ENCODE measurements around the gene DYNLL2. TPM values are rescaled to one million over a fixed set of nuclear protein-coding genes. Genes with fewer than 3 reads are reported as not detected.

DYNLL2 gene
- polyA plus RNA-seq, 1 donor (not counting 4 experiments of a cell fraction or from before 2014, with no cell fraction given) = 21.5 TPM

DNA sequence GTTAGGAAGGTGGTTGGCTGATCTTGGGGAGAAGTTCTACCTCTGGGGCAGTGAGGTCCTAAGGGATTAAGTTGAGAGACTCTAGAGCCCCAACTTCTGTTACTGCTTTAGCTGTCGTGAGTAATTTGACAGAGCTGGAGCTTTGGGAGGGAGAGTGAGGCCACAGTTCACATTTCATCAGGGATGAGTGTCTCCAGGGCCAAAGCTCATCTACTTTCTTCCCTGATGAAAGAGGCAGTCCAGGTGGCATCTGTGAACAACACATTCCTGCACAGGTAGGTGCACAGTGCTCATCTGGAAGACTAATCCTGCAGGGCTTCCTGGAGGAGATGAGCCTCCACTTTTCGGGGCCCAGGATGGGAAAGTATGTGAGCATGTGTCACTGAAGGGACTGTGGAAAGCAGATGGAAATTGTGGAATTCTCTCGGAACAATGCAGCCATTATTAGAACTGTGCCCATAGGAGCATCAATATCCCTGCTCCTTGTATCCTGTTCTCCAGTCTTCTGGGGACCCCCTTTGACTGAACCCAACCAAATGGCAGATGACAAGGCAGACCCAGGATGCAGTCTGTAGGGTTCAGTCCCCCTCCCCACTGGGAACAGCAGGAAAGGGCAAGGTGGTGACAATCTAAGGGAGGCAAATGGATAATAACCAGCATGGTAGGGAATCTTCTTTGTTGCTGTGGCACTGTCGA is 9.0 kb downstream of the DYNLL2 start:
- Histone ChIP-seq H3K9me1 (ENCODE audit: control insufficient read depth, extremely low read depth, insufficient read depth, low read length) (peaks cover 3% of the 10 kb centered on the region), H3K79me2 (ENCODE audit: control insufficient read depth, insufficient read depth, low read length) (peaks cover 29% of the 10 kb centered on the region), H3K9me3 (ENCODE audit: control insufficient read depth, low read depth, low read length) (no peaks in the 10 kb centered on the region), H3K27ac (ENCODE audit: control insufficient read depth, insufficient read depth, low read length) (no peak overlapping the region), H3K4me2 (ENCODE audit: control insufficient read depth, extremely low read depth, insufficient read depth, low read depth, low read length) (no peak overlapping the region), H4K20me1 (ENCODE audit: control insufficient read depth, extremely low read depth, insufficient read depth, low read length) (peaks cover 3% of the 10 kb centered on the region), H2AFZ (ENCODE audit: control insufficient read depth, low read length) (no peak overlapping the region), H3K9ac (ENCODE audit: control insufficient read depth, extremely low read depth, insufficient read depth, low read length) (no peak overlapping the region), H3K4me1 (ENCODE audit: control insufficient read depth, extremely low read depth, insufficient read depth, low read length) (peaks cover 9% of the 10 kb centered on the region), H3K4me3 (ENCODE audit: control insufficient read depth in 2 of 3, extremely low read depth in 1 of 3, insufficient read depth in 2 of 3, low read depth in 1 of 3, low read length in 3 of 3) (no peak overlapping the region), H3K27me3 (ENCODE audit: control insufficient read depth, extremely low read depth, insufficient read depth, low read length) (no peaks in the 10 kb centered on the region), H3K36me3 (ENCODE audit: control insufficient read depth in 2 of 2, extremely low read depth in 1 of 2, insufficient read depth in 2 of 2, low read length in 2 of 2) (peaks cover 27 to 32% of the 10 kb centered on the region in 2 experiments)
- TF ChIP-seq EZH2 (IDR thresholded peaks at IDR 0.05; ENCODE audit: low read length) = no peak
- TF ChIP-seq, protein P1, sequence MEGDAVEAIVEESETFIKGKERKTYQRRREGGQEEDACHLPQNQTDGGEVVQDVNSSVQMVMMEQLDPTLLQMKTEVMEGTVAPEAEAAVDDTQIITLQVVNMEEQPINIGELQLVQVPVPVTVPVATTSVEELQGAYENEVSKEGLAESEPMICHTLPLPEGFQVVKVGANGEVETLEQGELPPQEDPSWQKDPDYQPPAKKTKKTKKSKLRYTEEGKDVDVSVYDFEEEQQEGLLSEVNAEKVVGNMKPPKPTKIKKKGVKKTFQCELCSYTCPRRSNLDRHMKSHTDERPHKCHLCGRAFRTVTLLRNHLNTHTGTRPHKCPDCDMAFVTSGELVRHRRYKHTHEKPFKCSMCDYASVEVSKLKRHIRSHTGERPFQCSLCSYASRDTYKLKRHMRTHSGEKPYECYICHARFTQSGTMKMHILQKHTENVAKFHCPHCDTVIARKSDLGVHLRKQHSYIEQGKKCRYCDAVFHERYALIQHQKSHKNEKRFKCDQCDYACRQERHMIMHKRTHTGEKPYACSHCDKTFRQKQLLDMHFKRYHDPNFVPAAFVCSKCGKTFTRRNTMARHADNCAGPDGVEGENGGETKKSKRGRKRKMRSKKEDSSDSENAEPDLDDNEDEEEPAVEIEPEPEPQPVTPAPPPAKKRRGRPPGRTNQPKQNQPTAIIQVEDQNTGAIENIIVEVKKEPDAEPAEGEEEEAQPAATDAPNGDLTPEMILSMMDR (optimal IDR thresholded peaks at IDR 0.05 in 1 of 3, IDR thresholded peaks at IDR 0.05 in 1 of 3, conservative IDR thresholded peaks at IDR 0.05 in 1 of 3; ENCODE audit: extremely low read depth in 1 of 3, insufficient read depth in 2 of 3, low read length in 3 of 3) = no peak
- FAIRE-seq = no peak
- dilution Hi-C loops (cut with MboI; ENCODE audit: extremely low pct_ligation_motif_present, low sequenced_read_pairs) = no loop called here
- no peak for DNase-seq (ENCODE audit: low read depth, low spot score)

DNA sequence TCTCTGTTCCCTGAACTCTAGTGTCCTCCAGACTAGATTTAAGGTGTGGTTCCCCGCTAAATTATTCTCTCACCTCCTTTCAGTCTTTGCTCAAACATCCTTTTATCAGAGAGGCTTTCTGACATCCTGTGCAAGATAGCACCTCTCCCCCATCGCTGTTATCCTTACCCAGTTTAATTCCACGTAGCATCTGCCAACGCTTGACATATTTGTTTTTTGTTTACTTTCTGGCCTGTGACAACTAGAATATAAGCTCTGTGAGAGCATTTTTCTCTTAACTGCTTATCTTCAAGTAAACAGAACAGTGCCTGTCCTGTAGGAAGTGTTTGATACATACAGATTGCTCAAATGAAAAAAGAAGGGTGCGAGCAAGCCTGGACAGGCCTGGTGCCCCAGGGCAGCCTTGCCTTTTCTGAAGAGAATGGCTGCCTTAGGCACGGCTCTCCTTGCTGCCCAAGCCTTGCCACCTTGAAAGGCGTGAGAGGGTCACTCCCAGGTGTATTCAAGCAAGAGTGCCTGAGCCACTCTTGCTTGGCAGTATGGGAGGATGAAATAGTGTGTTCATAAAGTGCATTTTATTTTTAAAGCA is 9.7 kb downstream of the DYNLL2 start:
- Histone ChIP-seq H3K27me3 (ENCODE audit: control insufficient read depth, extremely low read depth, insufficient read depth, low read length) (no peaks in the 10 kb centered on the region), H3K4me1 (ENCODE audit: control insufficient read depth, extremely low read depth, insufficient read depth, low read length) (peaks cover 9% of the 10 kb centered on the region), H3K4me2 (ENCODE audit: control insufficient read depth, extremely low read depth, insufficient read depth, low read depth, low read length) (no peak overlapping the region), H3K9me1 (ENCODE audit: control insufficient read depth, extremely low read depth, insufficient read depth, low read length) (peaks cover 3% of the 10 kb centered on the region), H2AFZ (ENCODE audit: control insufficient read depth, low read length) (no peak overlapping the region), H4K20me1 (ENCODE audit: control insufficient read depth, extremely low read depth, insufficient read depth, low read length) (peaks cover 3% of the 10 kb centered on the region), H3K9me3 (ENCODE audit: control insufficient read depth, low read depth, low read length) (no peaks in the 10 kb centered on the region), H3K27ac (ENCODE audit: control insufficient read depth, insufficient read depth, low read length) (no peak overlapping the region), H3K79me2 (ENCODE audit: control insufficient read depth, insufficient read depth, low read length) (peaks cover 23% of the 10 kb centered on the region), H3K4me3 (ENCODE audit: control insufficient read depth in 2 of 3, extremely low read depth in 1 of 3, insufficient read depth in 2 of 3, low read depth in 1 of 3, low read length in 3 of 3) (no peak overlapping the region), H3K36me3 (ENCODE audit: control insufficient read depth in 2 of 2, extremely low read depth in 1 of 2, insufficient read depth in 2 of 2, low read length in 2 of 2) (peaks cover 24 to 32% of the 10 kb centered on the region in 2 experiments), H3K9ac (ENCODE audit: control insufficient read depth, extremely low read depth, insufficient read depth, low read length) (no peak overlapping the region)
- dilution Hi-C loops (cut with MboI; ENCODE audit: extremely low pct_ligation_motif_present, low sequenced_read_pairs) = no loop called here
- TF ChIP-seq EZH2 (IDR thresholded peaks at IDR 0.05; ENCODE audit: low read length) = no peak
- TF ChIP-seq, protein P1 (optimal IDR thresholded peaks at IDR 0.05 in 1 of 3, IDR thresholded peaks at IDR 0.05 in 1 of 3, conservative IDR thresholded peaks at IDR 0.05 in 1 of 3; ENCODE audit: extremely low read depth in 1 of 3, insufficient read depth in 2 of 3, low read length in 3 of 3) = no peak
- FAIRE-seq (no peak), DNase-seq (ENCODE audit: low read depth, low spot score) (no peak)

Measured in keratinocyte (primary cell).